Type B pancreatic cell (in vitro differentiated cells): Measurements from ENCODE around the gene HILPDA. TPM values are rescaled to one million over a fixed set of nuclear protein-coding genes. Genes with fewer than 3 reads are reported as not detected.

ENCODE experiments used
- DNase-seq: peaks from one replicate; pipeline ENCODE4 v3.0.0; 2021; ENCODE audit warnings: mixed read lengths; ENCODE audit not compliant: unreplicated experiment; ENCODE audit errors: extremely low spot score
- H3K27ac Mint-ChIP-seq: 2 replicates; pipeline ENCODE4 v1.8.0; 2021; ENCODE audit warnings: mild to moderate bottlenecking, mixed read lengths
- H3K27me3 Mint-ChIP-seq: 2 replicates; pipeline ENCODE4 v1.8.0; 2021; ENCODE audit warnings: mixed read lengths
- H3K36me3 Mint-ChIP-seq: 2 replicates; pipeline ENCODE4 v1.8.0; 2021; ENCODE audit warnings: mixed read lengths
- H3K4me1 Mint-ChIP-seq: one replicate; pipeline ENCODE4 v1.8.0; 2021; ENCODE audit warnings: mixed read lengths; ENCODE audit not compliant: unreplicated experiment
- H3K4me3 Mint-ChIP-seq: 2 replicates; pipeline ENCODE4 v1.8.0; 2021; ENCODE audit warnings: mild to moderate bottlenecking, mixed read lengths
- H3K9me3 Mint-ChIP-seq: 2 replicates; pipeline ENCODE4 v1.8.0; 2021; ENCODE audit warnings: mixed read lengths
- CTCF ChIP-seq: fragments of 200-600 bp; sonication (generic); conservative IDR thresholded peaks from 2 replicates; pipeline ENCODE4 v1.5.0; 2021; ENCODE audit warnings: antibody characterized with exemption, mild to moderate bottlenecking
- total RNA-seq: library from RNA; stranded (reverse); gene quantifications from 2 replicates; pipeline ENCODE4 v1.2.1, GENCODE V29; 2021; ENCODE audit warnings: low replicate concordance

HILPDA gene
- total RNA-seq, 1 donor from 2014 or later = 36.0 TPM

GRCh38 chr7:128446306-128446705 is 9.4 kb upstream of the HILPDA start:
- Mint-ChIP-seq H3K9me3 (no peaks in the 10 kb centered on the region), H3K4me3 (no peak overlapping the region), H3K4me1 (peaks cover 3% of the 10 kb centered on the region), H3K27ac (no peak overlapping the region), H3K27me3 (peaks cover 6% of the 10 kb centered on the region), H3K36me3 (no peaks in the 10 kb centered on the region)
- TF ChIP-seq CTCF = no peak
- no peak for DNase-seq

- Mint-ChIP-seq H3K4me1 (peaks cover 3% of the 10 kb centered on the region), H3K27ac (no peak overlapping the region), H3K4me3 (no peak overlapping the region), H3K9me3 (no peaks in the 10 kb centered on the region), H3K36me3 (no peaks in the 10 kb centered on the region), H3K27me3 (peaks cover 14% of the 10 kb centered on the region)
- DNase-seq = no peak
- TF ChIP-seq CTCF = no peak
These were observed 7.6 kb upstream of the HILPDA start for GRCh38 chr7:128447941-128448564.

GRCh38 chr7:128448751-128449302 is 6.9 kb upstream of the HILPDA start:
- Mint-ChIP-seq H3K27ac (no peak overlapping the region), H3K4me3 (no peak overlapping the region), H3K36me3 (no peaks in the 10 kb centered on the region), H3K27me3 (peaks cover 14% of the 10 kb centered on the region), H3K4me1 (peaks cover 4% of the 10 kb centered on the region), H3K9me3 (no peaks in the 10 kb centered on the region)
- no peak for TF ChIP-seq CTCF
- DNase-seq = no peak

- H3K4me1 Mint-ChIP-seq = peaks cover 11% of the 10 kb centered on the region
- DNase-seq = no peak
These were observed 5.3 kb upstream of the HILPDA start for GRCh38 chr7:128450409-128450808.

GRCh38 chr7:128450913-128451312 is 4.8 kb upstream of the HILPDA start:
- H3K27ac Mint-ChIP-seq = no peak overlapping the region

More at GRCh38 chr7:128450409-128450808, 5.3 kb upstream of the HILPDA start:
- Mint-ChIP-seq H3K9me3 (no peaks in the 10 kb centered on the region), H3K4me3 (no peak overlapping the region), H3K27me3 (peaks cover 11% of the 10 kb centered on the region), H3K27ac (no peak overlapping the region), H3K36me3 (no peaks in the 10 kb centered on the region)
- no peak for TF ChIP-seq CTCF

More at GRCh38 chr7:128450913-128451312, 4.8 kb upstream of the HILPDA start:
- no peaks in the 10 kb centered on the region for H3K9me3 Mint-ChIP-seq
- peaks cover 12% of the 10 kb centered on the region for H3K4me1 Mint-ChIP-seq
- DNase-seq = no peak
- no peaks in the 10 kb centered on the region for H3K36me3 Mint-ChIP-seq
- no peak for TF ChIP-seq CTCF
- H3K27me3 Mint-ChIP-seq = peaks cover 11% of the 10 kb centered on the region
- no peak overlapping the region for H3K4me3 Mint-ChIP-seq
